Transverse colon (tissue), 4 donors: Measurements from ENCODE around the gene CEP152. TPM values are rescaled to one million over a fixed set of nuclear protein-coding genes. Genes with fewer than 3 reads are reported as not detected.

ENCODE experiments used
- DNase-seq: peaks from one replicate; pipeline ENCODE4 v3.0.0-alpha.2; 2019
- H3K27ac ChIP-seq, 4 donors: fragments of 200-600 bp; sonication (generic); 2 replicates each; pipeline ENCODE4 v1.5.1; 2016 to 2018; ENCODE audit warnings: inconsistent platforms in 4 of 4
- H3K27me3 ChIP-seq: fragments of 200-600 bp; sonication (generic); 2 replicates; pipeline ENCODE4 v1.5.1; 2017; ENCODE audit warnings: inconsistent platforms
- H3K36me3 ChIP-seq, 4 donors: fragments of 200-600 bp; sonication (generic); 2 replicates each; pipeline ENCODE4 v1.5.1; 2017 to 2019; ENCODE audit warnings: inconsistent platforms in 4 of 4
- H3K4me1 ChIP-seq, 4 donors: fragments of 200-600 bp; sonication (generic); 2 replicates each; pipeline ENCODE4 v1.5.1; 2017 to 2020; ENCODE audit warnings: inconsistent platforms in 4 of 4
- H3K4me3 ChIP-seq, 4 donors: fragments of 200-600 bp; sonication (generic); 1 replicate in 1 of 4; 2 replicates in 3 of 4; pipeline versions ENCODE4 v1.5.1 to v1.6.1; 2017 to 2019; ENCODE audit warnings: inconsistent platforms in 4 of 4
- H3K9me3 ChIP-seq, 2 donors: fragments of 200-600 bp; sonication (generic); 2 replicates each; pipeline ENCODE4 v1.5.1; 2017 to 2019; ENCODE audit warnings: inconsistent platforms in 2 of 2
- EP300 ChIP-seq: sonication (generic); formaldehyde crosslinking; IDR thresholded peaks from one replicate; pipeline ENCODE4 v1.6.1; 2017; ENCODE audit warnings: antibody characterized with exemption, low read depth
- POLR2A ChIP-seq: fragments of 450-650 bp; IDR thresholded peaks from one replicate; pipeline ENCODE4 v1.6.1; 2016; ENCODE audit warnings: antibody characterized with exemption, mild to moderate bottlenecking, moderate library complexity
- POLR2AphosphoS5 ChIP-seq, 3 donors: sonication (generic); formaldehyde crosslinking; IDR thresholded peaks; one replicate each; pipeline ENCODE4 v1.6.1; 2016; ENCODE audit warnings: antibody characterized with exemption in 3 of 3
- WGBS, 2 donors: methylation state at CpG; one replicate each; pipeline ENCODE4 v1.1.5; 2018; ENCODE audit warnings: low coverage in 1 of 2; 5-methylcytosine and 5-hydroxymethylcytosine counted together
- in situ Hi-C, 4 donors: fragments of 200-750 bp; cut with MboI; loops; one replicate each; pipeline versions ENCODE4 v1.15.0 to v1.15.1; 2017; ENCODE audit warnings: low sequenced_read_pairs in 3 of 4, low pct_ligation_motif_present in 1 of 4, low pct_unique_long_range_greater_than_20kb in 1 of 4
- intact Hi-C: fragments of 100-400 bp; cut with DNase I; formaldehyde crosslinking; loops from one replicate; pipeline ENCODE4 v1.15.1; 2023; ENCODE audit warnings: low total_unique reads
- total RNA-seq, 4 donors: library from RNA; depleted of rRNA; stranded (reverse); fragments of >200 nt; gene quantifications; one replicate each; pipeline ENCODE4 v1.1.0, GENCODE V29; 2016
- TF ChIP-seq, protein P1 (sequence below), 5 experiments: fragments of 200-600 bp in 3 of 5; fragments of 450-650 bp in 2 of 5; sonication (generic) in 3 of 5; IDR thresholded peaks; 1 replicate in 2 of 5; 2 replicates in 3 of 5; pipeline ENCODE4 v1.5.1; 2016 to 2017; ENCODE audit warnings: antibody characterized with exemption in 5 of 5, inconsistent platforms in 3 of 5, mild to moderate bottlenecking in 2 of 5, moderate library complexity in 1 of 5

The CEP152 gene
- total RNA-seq, 4 donors from 2014 or later, result 3.4 to 16.7 (median 9.8) TPM

DNA sequence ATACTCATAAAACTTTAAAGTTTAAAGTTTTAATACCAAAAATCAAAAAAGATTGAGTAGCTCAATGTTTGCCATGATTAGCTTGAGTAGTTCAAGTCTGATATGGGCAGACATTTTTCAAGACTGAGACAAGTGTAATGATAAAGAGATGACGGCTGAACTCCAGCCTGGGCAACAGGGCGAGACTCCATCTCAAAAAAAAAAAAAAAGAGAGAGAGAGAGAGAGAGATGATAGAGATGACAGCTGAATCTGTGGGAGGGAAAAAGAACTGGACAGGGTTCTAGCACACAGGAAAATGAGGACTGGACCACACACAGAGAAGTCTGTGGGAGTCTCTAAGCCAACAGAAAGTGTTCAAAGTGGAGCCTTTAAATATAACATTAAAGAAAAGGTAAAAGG lies 25.2 kb downstream of the CEP152 start:
- DNase-seq, result no peak
- intact Hi-C loops (no loop called here), in situ Hi-C loops (no loop called here)
- Histone ChIP-seq H3K9me3 (no peaks in the 10 kb centered on the region), H3K27ac (no peak overlapping the region), H3K27me3 (no peaks in the 10 kb centered on the region), H3K4me1 (no peaks in the 10 kb centered on the region), H3K36me3 (peaks cover 0 to 9% (median 0%) of the 10 kb centered on the region in 4 donors), H3K4me3 (no peak overlapping the region)
- no peak for TF ChIP-seq POLR2A
- 80 to 92% methylated on average over 2 of the region's 2 CpGs for WGBS, 2 donors

DNA sequence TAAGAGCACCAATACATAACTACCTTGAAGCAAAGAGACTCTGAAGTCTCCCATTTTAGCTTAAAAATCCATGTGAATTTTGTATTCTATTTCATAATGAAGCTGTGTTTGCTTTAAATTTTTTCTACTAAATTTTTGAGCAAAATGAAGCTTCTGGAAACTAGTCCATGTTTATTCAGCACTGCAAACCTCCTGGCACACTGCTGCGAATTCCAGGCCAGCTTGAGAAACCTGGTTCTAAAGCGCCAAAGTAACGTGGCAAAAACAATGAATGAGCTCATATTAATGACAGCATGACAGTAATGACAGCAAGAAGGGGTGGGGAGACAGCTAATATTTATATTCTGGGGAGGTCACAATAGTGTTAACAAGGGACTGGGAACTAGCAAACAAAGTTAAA lies 25.7 kb downstream of the CEP152 start:
- intact Hi-C loops, result no loop called here
- no peak for DNase-seq
- Histone ChIP-seq H3K27ac (no peak overlapping the region), H3K27me3 (no peaks in the 10 kb centered on the region), H3K9me3 (no peaks in the 10 kb centered on the region), H3K4me1 (no peaks in the 10 kb centered on the region), H3K4me3 (no peak overlapping the region), H3K36me3 (peaks cover 0 to 9% (median 0%) of the 10 kb centered on the region in 4 donors)
- in situ Hi-C loops, result no loop called here
- no peak for TF ChIP-seq EP300
- WGBS, 2 donors, result 74 to 88% methylated on average over 3 of the region's 3 CpGs

DNA sequence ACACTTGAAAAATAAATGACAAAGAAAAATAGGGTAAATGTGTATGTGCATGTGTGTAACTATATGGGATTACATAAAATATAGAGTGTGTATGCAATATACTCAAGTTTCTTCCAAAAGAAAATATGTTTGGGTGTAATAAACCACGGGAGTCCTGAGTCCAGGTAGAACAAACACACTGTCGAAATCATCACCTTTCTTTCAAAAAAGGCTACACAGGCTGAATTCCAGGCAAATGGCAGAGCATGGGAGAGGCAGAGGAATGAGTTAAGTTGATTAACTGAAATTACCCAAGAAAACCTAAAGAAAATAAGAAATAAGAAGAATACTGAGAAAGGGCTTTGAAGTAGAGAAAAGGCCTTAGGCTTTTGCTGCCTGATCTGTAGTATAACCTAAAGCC lies 26.1 kb downstream of the CEP152 start:
- TF ChIP-seq, protein P1, sequence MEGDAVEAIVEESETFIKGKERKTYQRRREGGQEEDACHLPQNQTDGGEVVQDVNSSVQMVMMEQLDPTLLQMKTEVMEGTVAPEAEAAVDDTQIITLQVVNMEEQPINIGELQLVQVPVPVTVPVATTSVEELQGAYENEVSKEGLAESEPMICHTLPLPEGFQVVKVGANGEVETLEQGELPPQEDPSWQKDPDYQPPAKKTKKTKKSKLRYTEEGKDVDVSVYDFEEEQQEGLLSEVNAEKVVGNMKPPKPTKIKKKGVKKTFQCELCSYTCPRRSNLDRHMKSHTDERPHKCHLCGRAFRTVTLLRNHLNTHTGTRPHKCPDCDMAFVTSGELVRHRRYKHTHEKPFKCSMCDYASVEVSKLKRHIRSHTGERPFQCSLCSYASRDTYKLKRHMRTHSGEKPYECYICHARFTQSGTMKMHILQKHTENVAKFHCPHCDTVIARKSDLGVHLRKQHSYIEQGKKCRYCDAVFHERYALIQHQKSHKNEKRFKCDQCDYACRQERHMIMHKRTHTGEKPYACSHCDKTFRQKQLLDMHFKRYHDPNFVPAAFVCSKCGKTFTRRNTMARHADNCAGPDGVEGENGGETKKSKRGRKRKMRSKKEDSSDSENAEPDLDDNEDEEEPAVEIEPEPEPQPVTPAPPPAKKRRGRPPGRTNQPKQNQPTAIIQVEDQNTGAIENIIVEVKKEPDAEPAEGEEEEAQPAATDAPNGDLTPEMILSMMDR (IDR thresholded peaks at IDR 0.05), result no peak
- TF ChIP-seq POLR2AphosphoS5 (IDR thresholded peaks at IDR 0.05) (no peak), EP300 (no peak), POLR2A (no peak)
- in situ Hi-C loops, result no loop called here
- no peak overlapping the region for H3K4me3 ChIP-seq
- WGBS, 2 donors, result 85 to 91% methylated on average over 2 of the region's 2 CpGs
- no peaks in the 10 kb centered on the region for H3K4me1 ChIP-seq
- H3K27ac ChIP-seq, result no peak overlapping the region
- intact Hi-C loops, result no loop called here
- no peak for DNase-seq
- no peaks in the 10 kb centered on the region for H3K27me3 ChIP-seq
- H3K36me3 ChIP-seq, result peaks cover 0 to 9% (median 0%) of the 10 kb centered on the region in 4 donors
- H3K9me3 ChIP-seq, result no peaks in the 10 kb centered on the region

DNA sequence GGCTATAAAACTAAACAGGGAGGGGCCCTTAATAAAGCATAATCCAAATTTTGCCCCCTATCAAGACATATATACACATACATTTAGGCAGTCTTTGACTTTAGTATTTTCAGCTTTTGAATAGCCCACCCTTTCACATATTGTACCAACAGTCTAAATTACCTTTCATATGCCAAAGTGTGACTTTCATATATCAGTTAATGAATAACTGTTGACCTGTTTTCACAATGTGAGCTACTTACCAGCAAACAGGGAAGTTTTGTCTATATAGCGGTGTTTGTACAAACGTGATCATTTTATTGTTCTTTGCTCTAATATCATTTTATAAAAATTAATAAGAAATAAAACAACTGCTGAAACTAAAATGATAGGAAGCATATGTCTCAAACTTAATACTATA lies 28.0 kb downstream of the CEP152 start:
- no peaks in the 10 kb centered on the region for H3K9me3 ChIP-seq
- WGBS, 2 donors, result 51 to 84% methylated on average over 2 of the region's 2 CpGs
- no peaks in the 10 kb centered on the region for H3K27me3 ChIP-seq
- H3K27ac ChIP-seq, result no peak overlapping the region
- no peak overlapping the region for H3K4me3 ChIP-seq
- no peak for DNase-seq
- TF ChIP-seq EP300, result no peak
- TF ChIP-seq POLR2A, result no peak
- TF ChIP-seq POLR2AphosphoS5 (IDR thresholded peaks at IDR 0.05), result no peak
- TF ChIP-seq, protein P1 (IDR thresholded peaks at IDR 0.05), result no peak
- in situ Hi-C loops (no loop called here), intact Hi-C loops (no loop called here)
- no peaks in the 10 kb centered on the region for H3K4me1 ChIP-seq
- H3K36me3 ChIP-seq, result peaks cover 0 to 4% (median 0%) of the 10 kb centered on the region in 4 donors

DNA sequence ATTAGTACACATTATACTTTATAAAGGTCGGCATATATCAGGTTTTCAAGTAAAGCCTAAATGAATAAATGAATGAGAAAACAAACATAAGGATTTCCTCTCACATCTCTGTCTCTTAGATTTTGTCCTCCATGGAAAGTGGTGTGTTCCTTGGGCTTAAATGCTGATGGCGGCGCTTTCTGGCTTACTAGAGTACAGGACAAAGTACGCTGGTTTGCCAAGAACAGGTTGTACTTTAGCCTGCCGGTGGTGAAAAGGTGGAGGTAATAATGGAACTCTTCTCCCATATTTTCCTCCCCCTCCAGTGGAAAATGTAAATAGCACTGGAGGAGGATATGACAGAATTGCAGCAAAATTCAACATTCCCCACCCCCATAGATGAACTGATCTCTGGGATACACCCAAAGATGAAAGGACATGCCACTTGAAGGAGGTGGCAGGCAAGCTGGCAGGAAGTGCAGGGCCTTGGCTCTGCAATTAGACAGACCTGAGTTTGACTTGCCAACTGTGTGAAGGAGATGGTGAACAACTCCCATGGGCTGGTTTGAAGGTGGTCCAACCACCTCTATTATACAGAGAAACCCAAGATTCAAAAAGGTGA lies 29.3 kb downstream of the CEP152 start:
- 74 to 96% methylated on average over 5 of the region's 5 CpGs for WGBS, 2 donors
- Histone ChIP-seq H3K4me1 (no peaks in the 10 kb centered on the region), H3K36me3 (peaks cover 0 to 4% (median 0%) of the 10 kb centered on the region in 4 donors), H3K9me3 (no peaks in the 10 kb centered on the region), H3K4me3 (no peak overlapping the region), H3K27me3 (no peaks in the 10 kb centered on the region), H3K27ac (no peak overlapping the region)
- intact Hi-C loops (no loop called here), in situ Hi-C loops (no loop called here)
- DNase-seq, result no peak
- TF ChIP-seq, protein P1 (IDR thresholded peaks at IDR 0.05), result no peak
- no peak for TF ChIP-seq POLR2AphosphoS5 (IDR thresholded peaks at IDR 0.05)
- TF ChIP-seq POLR2A, result no peak
- no peak for TF ChIP-seq EP300
